GM19240 (cell line): Measurements from ENCODE around the gene RND3.

Experiments
- DNase-seq: peaks from one replicate; pipeline ENCODE4 v3.0.0; 2011; ENCODE audit warnings: low spot score; ENCODE audit not compliant: insufficient read length

Gene RND3, protein sequence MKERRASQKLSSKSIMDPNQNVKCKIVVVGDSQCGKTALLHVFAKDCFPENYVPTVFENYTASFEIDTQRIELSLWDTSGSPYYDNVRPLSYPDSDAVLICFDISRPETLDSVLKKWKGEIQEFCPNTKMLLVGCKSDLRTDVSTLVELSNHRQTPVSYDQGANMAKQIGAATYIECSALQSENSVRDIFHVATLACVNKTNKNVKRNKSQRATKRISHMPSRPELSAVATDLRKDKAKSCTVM

GRCh38 chr2:150487537-150488429 lies at the start of gene RND3:
RND3 (minus strand) TSS chr2:150487667; CDS start chr2:150487417, 250 bp downstream.
- DNase-seq = peak; percentile 10

- DNase-seq = no peak
Observed at GRCh38 chr2:150535176-150535575, 47.7 kb upstream of the RND3 start.

- DNase-seq = no peak
Observed at GRCh38 chr2:150532879-150533278, 45.4 kb upstream of the RND3 start.

DNA sequence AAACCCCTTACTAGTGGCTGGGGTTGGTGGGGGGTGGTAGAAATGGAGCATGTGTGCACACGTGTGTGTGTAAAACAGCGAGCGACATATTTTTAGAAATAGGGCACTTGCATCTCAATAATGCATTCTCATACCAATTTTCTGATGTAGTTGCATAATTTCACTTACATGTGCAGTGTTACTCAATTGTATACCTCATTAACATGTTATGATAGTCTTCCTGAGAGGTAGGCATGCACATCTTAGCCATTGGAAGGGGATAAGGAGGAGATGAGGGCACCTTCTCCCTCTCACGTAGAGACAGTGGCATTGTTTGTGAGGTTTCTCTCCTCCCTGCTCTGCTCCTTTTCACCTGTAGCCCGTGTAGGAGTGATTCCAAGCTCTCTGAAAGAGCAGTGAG lies 44.6 kb upstream of the RND3 start:
- no peak for DNase-seq

GRCh38 chr2:150531591-150531990 lies 44.1 kb upstream of the RND3 start:
- no peak for DNase-seq

DNA sequence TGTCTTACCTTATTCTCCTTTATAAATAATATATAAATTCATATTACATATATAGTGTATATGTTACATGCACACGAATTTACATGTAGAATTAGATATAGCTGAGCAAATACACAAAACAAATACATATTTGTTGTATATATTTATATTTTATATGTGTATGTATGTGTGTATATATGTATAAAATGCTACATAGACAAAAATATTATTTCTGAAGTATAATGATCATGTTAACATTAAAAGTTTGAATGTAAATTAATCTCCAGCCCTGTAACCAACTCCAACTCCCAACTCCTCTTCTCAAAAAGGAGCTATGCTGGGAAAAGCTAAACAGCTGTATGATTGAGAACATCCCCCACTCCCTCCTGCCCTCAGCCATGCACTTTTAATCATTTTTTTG lies 42.7 kb upstream of the RND3 start:
- DNase-seq = no peak

DNA sequence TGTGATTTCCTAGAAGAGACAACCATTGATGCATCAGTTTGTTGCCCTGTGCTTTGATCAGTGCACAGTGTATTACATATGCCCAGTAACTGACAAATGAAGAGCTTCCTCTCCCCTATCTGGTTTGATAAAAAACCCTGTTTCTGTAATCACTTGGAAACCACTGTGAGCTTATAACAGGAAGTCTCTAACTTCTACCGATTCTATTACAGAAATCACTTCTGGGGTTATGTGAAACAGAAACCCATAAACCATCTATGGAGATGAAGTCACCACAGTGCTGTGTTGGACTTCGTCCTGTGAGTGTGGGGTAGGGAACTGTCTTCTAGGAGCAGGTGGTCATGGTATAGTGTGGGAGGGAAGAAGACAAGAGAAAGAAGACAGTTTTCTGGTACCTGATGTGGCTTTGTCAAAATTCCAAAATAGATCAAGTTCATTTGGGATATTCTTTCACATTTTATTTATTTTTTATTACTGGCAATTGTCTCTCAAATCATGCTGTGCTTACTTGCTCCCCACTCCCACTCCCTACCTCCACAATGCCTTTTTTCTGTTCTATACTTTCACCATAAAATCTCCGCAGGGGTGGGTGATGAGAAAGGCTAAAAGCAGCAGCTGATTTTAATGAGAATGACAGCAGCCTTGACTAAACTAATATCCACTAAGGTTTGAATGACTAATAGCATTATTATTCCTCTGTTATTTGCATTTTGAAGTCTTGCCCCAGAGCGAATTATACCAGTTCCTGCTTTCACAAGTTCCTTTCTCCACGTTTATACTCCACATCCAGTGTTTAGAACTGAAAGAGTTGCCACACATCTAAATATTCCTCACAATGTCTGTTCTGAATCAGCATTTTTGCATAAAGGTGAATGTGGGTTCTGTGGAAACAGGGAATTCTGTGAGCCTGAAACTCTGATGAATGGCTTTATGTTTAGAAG lies 41.7 kb upstream of the RND3 start:
- DNase-seq = no peak

DNA sequence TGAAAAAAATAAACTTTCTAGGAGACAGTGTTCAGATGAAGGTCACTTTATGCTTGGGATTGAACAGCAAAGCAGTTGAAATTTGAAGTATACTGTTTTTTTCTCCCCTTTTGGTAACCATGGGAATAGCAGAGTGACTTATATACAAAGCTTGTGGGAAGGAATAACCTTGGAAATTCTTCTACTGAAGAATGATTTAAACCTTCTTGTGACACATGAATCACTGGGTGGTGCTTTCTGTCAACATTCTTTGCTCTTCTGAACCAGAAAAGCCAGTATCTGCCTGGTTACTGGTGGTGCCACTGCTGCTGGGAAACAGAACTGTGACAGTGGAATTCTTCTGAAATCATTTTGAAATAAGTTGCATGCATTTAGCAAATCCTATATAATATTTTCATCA lies 39.4 kb upstream of the RND3 start:
- no peak for DNase-seq

DNA sequence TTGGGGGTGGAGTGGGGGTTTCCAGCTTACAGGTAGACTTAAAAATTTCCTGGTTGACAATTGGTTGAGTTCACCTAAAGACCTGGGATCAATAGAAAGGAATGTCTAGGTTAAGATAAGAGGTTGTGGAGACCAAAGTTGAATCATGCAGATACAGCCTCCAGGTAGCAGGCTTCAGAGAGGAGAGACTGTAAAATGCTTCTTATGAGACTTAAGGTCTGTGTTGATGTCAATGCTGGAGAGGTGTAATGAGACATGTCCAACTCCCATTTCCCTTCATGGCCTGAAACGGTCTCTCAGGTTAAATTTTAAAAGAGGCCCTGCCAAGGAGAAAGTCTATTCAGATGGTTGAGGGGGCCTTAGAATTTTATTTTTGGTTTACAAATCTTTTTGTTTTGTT lies 38.5 kb upstream of the RND3 start:
- DNase-seq = no peak

DNA sequence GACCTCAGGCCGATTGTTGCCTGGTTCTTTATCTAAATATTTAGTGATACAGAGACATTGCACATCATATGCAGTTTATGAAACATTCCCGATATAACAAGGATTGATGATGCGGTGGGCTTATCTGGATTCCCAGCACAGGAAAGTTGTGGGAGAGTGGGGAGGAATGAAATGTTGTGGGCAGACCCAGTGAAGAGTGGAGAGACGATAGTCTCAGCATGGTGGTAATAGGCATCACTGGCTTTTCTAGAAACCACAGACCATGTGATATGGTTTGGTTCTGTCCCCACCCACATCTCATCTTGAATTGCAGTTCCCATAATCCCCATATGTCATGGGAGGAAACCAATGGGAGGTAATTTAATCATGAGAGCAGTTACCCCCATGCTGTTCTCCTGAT lies 34.8 kb upstream of the RND3 start:
- no peak for DNase-seq

GRCh38 chr2:150520887-150521664 lies 33.6 kb upstream of the RND3 start:
- no peak for DNase-seq

DNA sequence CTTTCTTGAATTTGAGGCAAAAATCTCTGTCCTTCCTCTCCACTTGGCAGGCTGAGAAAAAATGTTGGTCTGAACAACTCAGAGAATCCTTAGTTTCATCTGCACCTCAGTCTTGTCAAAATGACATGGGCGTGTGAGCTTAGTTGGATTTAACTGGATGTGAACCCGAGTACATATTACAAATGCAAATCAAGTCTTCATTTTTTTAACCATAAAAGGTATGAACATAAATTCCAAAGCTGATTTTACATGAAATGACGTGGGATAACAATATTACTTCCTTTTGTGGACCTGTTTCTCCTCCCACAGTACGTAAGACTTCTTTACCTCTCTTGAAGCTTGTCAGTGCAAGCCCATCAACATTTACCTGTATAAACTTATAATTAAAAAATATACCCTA lies 32.6 kb upstream of the RND3 start:
- DNase-seq = no peak

DNA sequence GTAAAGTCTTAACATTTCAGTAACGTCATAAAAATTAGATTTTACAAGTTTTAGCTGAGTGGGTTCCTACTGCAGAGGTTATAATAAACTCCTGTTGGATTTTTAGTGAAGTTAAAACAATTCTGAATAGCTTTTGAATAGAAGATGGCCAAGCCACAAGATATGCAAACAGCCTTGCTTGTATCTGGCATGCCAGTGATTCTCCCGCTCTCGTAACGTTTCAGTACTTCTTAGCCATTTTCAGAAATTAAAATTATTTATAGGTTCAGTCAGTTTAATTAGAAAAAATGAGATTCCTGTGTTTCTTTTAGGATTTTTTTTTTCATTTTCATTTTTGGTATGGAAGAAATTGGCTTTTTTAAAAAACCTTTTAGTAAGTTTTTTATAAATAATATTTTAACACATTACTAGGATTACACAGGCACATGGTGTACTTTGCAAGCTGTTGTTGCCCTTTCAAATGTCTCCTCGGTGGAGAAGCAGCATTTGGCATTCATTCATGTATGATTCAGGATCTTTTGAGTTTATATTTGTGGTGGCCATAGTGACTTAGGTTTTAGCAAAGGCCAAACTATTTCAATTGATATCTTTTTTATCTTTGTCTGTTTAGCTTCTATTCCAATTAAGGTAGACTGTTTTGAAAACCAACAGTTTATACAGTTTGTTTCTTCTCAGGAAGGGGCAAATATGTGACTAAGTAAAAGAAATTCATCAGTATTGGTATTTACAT lies 30.6 kb upstream of the RND3 start:
- DNase-seq = no peak

GRCh38 chr2:150513647-150514046 lies 26.2 kb upstream of the RND3 start:
- DNase-seq = no peak

DNA sequence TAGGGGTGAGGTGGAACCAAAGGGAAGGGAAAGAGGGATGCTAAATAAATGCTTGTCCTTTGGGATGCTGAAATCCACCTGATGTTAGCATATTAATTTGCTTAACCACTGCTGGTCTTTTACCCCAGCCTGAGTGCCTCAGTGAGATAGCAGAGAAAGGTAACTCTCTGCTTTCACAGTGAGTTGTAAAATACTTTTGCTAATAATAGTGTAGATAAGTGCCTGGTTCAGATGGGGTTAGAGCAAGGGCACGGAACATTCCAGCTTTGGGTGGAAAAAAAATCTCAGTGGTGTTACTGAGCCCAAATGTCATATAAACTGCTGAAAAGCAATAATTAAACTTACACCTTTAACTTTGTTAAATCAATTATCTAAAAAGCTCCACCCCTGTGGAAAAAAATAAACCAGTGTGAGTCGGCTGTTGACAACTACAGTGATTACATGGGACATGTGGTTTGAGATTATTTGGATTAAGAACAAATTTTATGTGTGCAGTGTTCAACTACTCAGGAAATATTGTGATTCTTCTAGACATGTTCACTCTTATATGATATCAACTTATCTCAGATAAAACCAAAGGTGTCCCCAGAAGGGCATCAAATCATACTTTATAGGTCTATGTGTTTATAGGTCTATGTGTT lies 21.1 kb upstream of the RND3 start:
- DNase-seq = no peak

GRCh38 chr2:150507071-150507470 lies 19.6 kb upstream of the RND3 start:
- no peak for DNase-seq

DNA sequence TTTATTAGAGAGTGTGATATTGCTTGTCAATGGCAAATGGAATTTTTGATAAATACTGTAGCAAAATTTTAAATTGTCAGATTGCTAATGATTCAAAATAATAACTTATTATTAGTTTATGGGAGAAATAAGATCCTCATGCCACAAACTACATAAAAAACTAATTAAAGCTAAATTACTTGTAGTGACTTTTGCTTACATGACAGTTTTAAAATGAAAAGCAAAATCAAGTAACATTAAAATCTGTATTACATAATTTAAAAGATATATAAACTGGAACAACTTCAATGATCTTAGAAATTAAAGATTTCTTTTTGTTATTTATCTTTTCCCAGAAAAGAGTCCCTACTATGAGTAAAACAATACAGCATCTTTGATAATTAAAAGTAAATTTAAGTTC lies 17.7 kb upstream of the RND3 start:
- DNase-seq = no peak

GRCh38 chr2:150495993-150496627 lies 8.6 kb upstream of the RND3 start:
- no peak for DNase-seq

DNA sequence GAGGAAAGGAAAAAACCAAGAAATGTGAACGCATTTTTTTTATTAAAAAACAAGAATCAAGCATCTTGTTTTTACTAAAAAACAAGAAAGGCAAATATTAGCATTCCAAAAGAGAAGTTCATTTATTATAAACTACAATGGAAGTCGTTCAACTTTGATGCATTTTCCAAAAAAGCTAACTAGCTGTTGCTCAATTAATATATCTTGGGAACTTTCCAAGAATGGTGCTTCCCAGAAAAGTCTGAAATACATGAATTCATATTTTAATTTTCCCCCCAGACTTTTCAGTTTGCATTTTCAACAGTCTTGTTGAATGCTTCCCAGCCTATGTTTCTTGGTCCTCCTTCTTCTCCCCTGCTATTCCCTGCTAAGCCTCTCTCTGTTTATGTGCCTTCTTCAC lies 7.5 kb upstream of the RND3 start:
- no peak for DNase-seq
